SK-N-SH (cell line): Measurements from ENCODE around the gene GLT6D1. TPM values are rescaled to one million over a fixed set of nuclear protein-coding genes. Genes with fewer than 3 reads are reported as not detected.

Experiments used
- polyA plus RNA-seq, 3 experiments: library from polyadenylated mRNA; depleted of rRNA; stranded (reverse); fragments of >200 nt; gene quantifications; 2 replicates each; pipeline ENCODE4 v1.2.3, GENCODE V29; 2012

GLT6D1 gene
- polyA plus RNA-seq, 1 of the 3 experiments (the other 2 are of a cell fraction) = not detected

Other genes with a start within 250 kb of the GLT6D1 start
- gene PPP1R26, start 159.8 kb downstream of the GLT6D1 start, polyA plus RNA-seq (2012; rRNA removed) = 18.6 and 20.1 TPM in 2 replicates
- 113 and 116 TPM in 2 replicates for gene MRPS2, start 138.9 kb downstream of the GLT6D1 start, polyA plus RNA-seq (2012; rRNA removed)
- not detected in 2 replicates for gene LCN1, start 118.1 kb downstream of the GLT6D1 start, polyA plus RNA-seq (2012; rRNA removed)
- gene OBP2A, start 93.4 kb downstream of the GLT6D1 start, polyA plus RNA-seq (2012; rRNA removed) = not detected in 2 replicates
- 0.08 TPM in 1 of 2 replicates, not detected in the other for gene PAEP, start 77.8 kb downstream of the GLT6D1 start, polyA plus RNA-seq (2012; rRNA removed)
- not detected in 2 replicates for gene LCN9, start 23.8 kb upstream of the GLT6D1 start, polyA plus RNA-seq (2012; rRNA removed)
- not detected in 2 replicates for gene SOHLH1, start 59.9 kb upstream of the GLT6D1 start, polyA plus RNA-seq (2012; rRNA removed)
- 0.08 and 0.26 TPM in 2 replicates for gene KCNT1, start 62.6 kb upstream of the GLT6D1 start, polyA plus RNA-seq (2012; rRNA removed)